SK-N-SH treated with all-trans-retinoic acid at 6 μM for 48 hours (cell line): ENCODE measurements around the gene GSTM3.

Experiments
- ARNTL ChIP-seq: fragments of 450-650 bp; formaldehyde crosslinking; IDR thresholded peaks from 2 replicates; pipeline ENCODE4 v1.5.0; 2020; ENCODE audit warnings: low read depth, mild to moderate bottlenecking, moderate library complexity, borderline replicate concordance
- GLIS3 ChIP-seq: fragments of 250-450 bp; sonication (Bioruptor Pico); IDR thresholded peaks from 2 replicates; pipeline ENCODE4 v1.5.0; 2020; ENCODE audit warnings: mild to moderate bottlenecking, moderate library complexity
- ZFP3 ChIP-seq: fragments of 250-450 bp; sonication (Bioruptor Pico); IDR thresholded peaks from 2 replicates; pipeline ENCODE4 v1.5.0; 2020; ENCODE audit warnings: mild to moderate bottlenecking, moderate library complexity

DNA sequence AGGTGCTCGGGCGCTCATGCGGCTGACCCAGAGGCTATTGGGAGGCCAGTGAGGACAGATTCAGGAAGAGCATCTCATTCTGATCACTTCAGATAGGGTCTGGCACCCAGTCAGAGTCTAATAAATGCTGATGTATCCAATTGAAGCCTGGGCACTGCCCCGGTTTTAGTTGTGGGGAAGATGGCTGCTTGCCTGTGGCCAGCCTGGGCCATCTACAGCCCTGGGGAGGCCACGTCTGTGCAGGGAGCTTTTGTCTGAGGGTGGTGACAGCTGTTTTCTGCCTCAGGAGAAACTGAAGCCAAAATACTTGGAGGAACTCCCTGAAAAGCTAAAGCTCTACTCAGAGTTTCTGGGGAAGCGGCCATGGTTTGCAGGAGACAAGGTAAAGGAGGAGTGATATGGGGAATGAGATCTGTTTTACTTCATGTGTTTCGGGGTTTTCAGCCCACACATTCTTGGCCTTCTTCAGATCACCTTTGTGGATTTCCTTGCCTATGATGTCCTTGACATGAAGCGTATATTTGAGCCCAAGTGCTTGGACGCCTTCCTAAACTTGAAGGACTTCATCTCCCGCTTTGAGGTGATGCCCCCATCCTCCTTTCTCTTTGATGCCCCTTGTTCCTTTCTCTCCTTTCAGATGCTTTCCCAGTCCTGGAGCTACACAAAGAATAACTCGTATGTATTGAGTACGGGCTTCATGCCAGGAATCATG, 26.0 kb downstream of the GSTM3 start:
- TF ChIP-seq ARNTL (no peak), GLIS3 (CRISPR knock-in tag) (no peak), ZFP3 (no peak)
